ENCODE results near the gene FOCAD.

The FOCAD gene

DNA sequence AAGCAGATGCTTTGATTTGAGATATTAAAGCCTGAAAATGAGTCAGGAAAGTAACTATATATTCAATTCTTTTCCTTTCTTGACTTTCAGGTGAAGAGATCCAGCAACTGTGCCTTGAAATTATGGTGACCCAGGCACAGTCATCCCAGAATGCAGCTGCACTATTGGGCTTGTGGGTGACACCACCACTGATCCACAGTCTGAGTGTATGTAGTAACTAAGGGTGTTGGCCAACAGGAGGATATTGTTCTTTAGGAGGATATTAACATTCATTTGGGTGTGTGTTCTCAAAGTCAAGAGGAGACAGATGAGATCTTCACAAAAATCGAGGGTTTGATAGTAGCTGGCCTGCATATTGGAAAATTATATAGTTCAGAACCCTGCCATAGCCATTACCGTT, 294.2 kb downstream of the FOCAD start:
- no peaks in the 10 kb centered on the region for H3K9me3 ChIP-seq (ENCODE audit: low read depth, low read length)
- H3K36me3 ChIP-seq (ENCODE audit: insufficient read depth, low read length) = peaks cover 17% of the 10 kb centered on the region
- no peak overlapping the region for H3K9ac ChIP-seq (ENCODE audit: insufficient read length)
- H3K4me3 ChIP-seq = no peak overlapping the region
- DNase-seq (ENCODE audit: low read depth, low spot score) = no peak
- no peak overlapping the region for H3K27ac ChIP-seq
- no peak for TF ChIP-seq POLR2AphosphoS5 (IDR thresholded peaks at IDR 0.05; ENCODE audit: borderline replicate concordance, low read depth, low read length)
- TF ChIP-seq EZH2 (IDR thresholded peaks at IDR 0.05) = no peak
- no peak for TF ChIP-seq FOXP2 (optimal IDR thresholded peaks at IDR 0.05; ENCODE audit: control extremely low read depth, extremely low read length, insufficient read depth)

DNA sequence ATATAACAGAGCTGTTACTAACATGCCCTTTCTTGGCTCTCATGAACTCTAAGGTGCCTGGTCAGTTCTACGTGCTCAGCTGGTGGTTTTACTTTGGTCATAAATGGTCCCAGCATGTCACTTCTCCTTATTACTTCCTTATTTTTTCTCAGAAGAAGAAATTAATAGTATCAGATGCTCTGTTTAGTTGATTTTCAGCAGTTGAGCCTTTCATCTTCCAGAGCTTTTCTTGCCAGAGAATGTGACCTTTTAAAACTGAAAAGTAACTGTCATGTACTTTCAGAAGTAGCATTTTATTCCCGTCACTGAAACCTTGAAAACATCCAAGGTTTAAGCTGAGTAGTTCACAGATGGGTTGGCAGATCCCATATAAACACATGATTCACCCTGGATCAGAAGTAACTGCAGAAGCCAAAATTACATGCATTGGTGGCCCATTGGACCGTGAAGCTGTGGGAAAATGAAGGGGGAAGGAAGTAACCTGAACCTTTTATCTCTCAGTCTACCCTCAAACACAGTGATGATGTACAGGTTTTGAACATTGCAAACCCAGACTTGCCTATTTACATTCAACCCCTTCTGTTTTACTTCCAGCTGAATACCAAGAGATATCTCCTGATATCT, 296.9 kb downstream of the FOCAD start:
- Histone ChIP-seq H3K36me3 (ENCODE audit: insufficient read depth, low read length) (peaks cover 17% of the 10 kb centered on the region), H3K27ac (no peak overlapping the region), H3K9me3 (ENCODE audit: low read depth, low read length) (no peaks in the 10 kb centered on the region), H3K9ac (ENCODE audit: insufficient read length) (no peak overlapping the region), H3K4me3 (no peak overlapping the region)
- no peak for DNase-seq (ENCODE audit: low read depth, low spot score)
- TF ChIP-seq FOXP2 (optimal IDR thresholded peaks at IDR 0.05; ENCODE audit: control extremely low read depth, extremely low read length, insufficient read depth) (no peak), POLR2AphosphoS5 (IDR thresholded peaks at IDR 0.05; ENCODE audit: borderline replicate concordance, low read depth, low read length) (no peak), EZH2 (IDR thresholded peaks at IDR 0.05) (no peak)

DNA sequence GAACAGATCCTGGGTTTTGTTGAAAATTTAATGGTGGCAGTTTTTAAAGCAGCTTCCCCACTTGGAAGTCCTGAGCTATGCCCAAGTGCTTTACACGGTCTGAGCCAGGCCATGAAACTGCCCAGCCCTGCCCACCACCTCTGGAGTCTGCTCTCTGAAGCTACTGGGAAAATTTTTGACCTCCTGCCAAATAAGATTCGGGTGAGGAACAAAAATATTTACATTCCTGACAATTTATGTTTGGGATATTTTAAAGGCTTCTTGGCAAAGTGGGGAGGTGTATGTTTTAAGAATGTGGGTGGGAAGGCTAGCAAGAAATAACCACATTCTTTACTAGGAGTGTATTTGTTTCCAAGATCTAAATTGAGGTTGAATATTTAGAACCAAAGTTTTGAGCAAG, 297.4 kb downstream of the FOCAD start:
- peaks cover 17% of the 10 kb centered on the region for H3K36me3 ChIP-seq (ENCODE audit: insufficient read depth, low read length)
- H3K4me3 ChIP-seq = no peak overlapping the region
- TF ChIP-seq EZH2 (IDR thresholded peaks at IDR 0.05) (no peak), POLR2AphosphoS5 (IDR thresholded peaks at IDR 0.05; ENCODE audit: borderline replicate concordance, low read depth, low read length) (no peak), FOXP2 (optimal IDR thresholded peaks at IDR 0.05; ENCODE audit: control extremely low read depth, extremely low read length, insufficient read depth) (no peak)
- no peak overlapping the region for H3K27ac ChIP-seq
- H3K9me3 ChIP-seq (ENCODE audit: low read depth, low read length) = no peaks in the 10 kb centered on the region
- no peak overlapping the region for H3K9ac ChIP-seq (ENCODE audit: insufficient read length)
- DNase-seq (ENCODE audit: low read depth, low spot score) = no peak

DNA sequence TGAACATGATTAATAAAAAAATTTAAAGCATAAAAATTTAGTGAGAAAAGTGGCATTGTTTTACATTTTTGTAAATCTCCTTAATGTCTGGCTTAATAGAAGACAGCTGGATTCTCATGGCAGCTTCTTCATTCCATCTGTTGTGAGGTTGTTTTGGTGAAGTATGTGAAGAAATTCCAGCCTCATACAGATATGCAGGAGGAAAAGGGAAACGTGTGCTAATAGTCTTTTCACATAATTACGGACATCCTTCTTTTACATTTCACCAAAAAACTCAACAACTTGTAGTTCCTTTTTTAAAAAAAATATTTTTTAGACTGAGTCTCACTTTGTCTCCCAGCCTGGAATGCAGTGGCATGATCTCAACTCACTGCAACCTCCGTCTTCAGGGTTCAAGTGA, 300.4 kb downstream of the FOCAD start:
- TF ChIP-seq FOXP2 (optimal IDR thresholded peaks at IDR 0.05; ENCODE audit: control extremely low read depth, extremely low read length, insufficient read depth) (no peak), POLR2AphosphoS5 (IDR thresholded peaks at IDR 0.05; ENCODE audit: borderline replicate concordance, low read depth, low read length) (no peak), EZH2 (IDR thresholded peaks at IDR 0.05) (no peak)
- no peak overlapping the region for H3K9ac ChIP-seq (ENCODE audit: insufficient read length)

DNA sequence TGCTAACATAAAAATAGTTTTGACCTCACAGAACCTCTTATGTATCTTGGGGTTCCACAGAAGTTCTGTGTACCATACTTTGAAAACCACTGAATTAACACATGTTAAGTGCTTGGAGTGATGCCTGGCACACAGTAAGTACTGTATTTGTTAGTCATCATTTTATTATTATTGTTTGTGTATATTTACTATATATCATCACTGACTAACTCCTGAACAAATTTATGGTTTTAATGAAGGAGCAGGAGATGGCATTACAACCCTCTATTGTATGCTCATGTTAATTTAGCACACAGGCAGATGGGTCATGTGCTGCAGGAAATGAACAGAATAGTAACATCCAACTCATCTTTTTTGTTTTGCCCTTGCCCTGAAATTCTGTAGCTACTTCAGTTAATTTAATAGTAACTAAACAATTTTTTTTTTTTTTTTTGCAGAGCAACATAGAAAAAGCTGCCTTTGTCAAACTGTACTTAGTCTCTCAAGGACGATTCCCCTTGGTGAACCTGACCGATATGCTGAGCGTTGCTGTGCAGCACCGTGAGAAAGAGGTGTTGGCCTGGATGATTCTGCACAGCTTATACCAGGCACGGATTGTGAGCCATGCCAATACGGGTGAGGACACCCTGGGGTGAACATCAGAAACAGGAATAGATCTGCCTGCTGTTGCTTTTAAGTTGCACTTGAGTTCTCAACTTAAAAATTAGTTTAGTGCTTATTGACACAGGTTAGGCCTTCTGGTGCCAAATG, 302.0 kb downstream of the FOCAD start:
- Histone ChIP-seq H3K9ac (ENCODE audit: insufficient read length) (no peak overlapping the region), H3K36me3 (ENCODE audit: insufficient read depth, low read length) (peaks cover 24% of the 10 kb centered on the region), H3K27ac (no peak overlapping the region), H3K9me3 (ENCODE audit: low read depth, low read length) (no peaks in the 10 kb centered on the region), H3K4me3 (no peak overlapping the region)
- TF ChIP-seq EZH2 (IDR thresholded peaks at IDR 0.05) (no peak), FOXP2 (optimal IDR thresholded peaks at IDR 0.05; ENCODE audit: control extremely low read depth, extremely low read length, insufficient read depth) (no peak), POLR2AphosphoS5 (IDR thresholded peaks at IDR 0.05; ENCODE audit: borderline replicate concordance, low read depth, low read length) (no peak)
- no peak for DNase-seq (ENCODE audit: low read depth, low spot score)

More for the DNA sequence above, 300.4 kb downstream of the FOCAD start:
- DNase-seq (ENCODE audit: low read depth, low spot score) = no peak
- Histone ChIP-seq H3K36me3 (ENCODE audit: insufficient read depth, low read length) (peaks cover 14% of the 10 kb centered on the region), H3K27ac (no peak overlapping the region), H3K4me3 (no peak overlapping the region), H3K9me3 (ENCODE audit: low read depth, low read length) (no peaks in the 10 kb centered on the region)

DNA sequence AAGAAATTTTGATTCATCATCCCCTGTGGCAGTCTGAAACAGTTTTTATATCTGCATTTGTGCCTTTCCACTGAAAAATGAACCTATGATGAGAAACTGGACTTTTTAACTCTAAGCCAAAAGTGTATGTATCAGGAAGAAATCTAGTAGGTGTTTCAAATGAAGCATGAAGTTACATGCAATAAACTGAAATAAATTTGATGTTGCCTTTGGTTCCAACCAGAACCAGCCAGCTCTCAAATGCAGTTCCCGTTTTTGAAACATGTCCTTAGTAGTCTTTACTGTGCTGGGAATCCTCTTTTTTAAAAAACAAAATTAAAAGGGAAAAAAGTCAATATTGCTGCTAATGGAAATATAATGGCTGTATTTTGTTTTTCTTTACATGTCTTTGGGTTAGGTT, 303.5 kb downstream of the FOCAD start:
- Histone ChIP-seq H3K9me3 (ENCODE audit: low read depth, low read length) (no peaks in the 10 kb centered on the region), H3K9ac (ENCODE audit: insufficient read length) (no peak overlapping the region), H3K27ac (no peak overlapping the region), H3K36me3 (ENCODE audit: insufficient read depth, low read length) (peaks cover 22% of the 10 kb centered on the region), H3K4me3 (no peak overlapping the region)
- DNase-seq (ENCODE audit: low read depth, low spot score) = no peak
- no peak for TF ChIP-seq FOXP2 (optimal IDR thresholded peaks at IDR 0.05; ENCODE audit: control extremely low read depth, extremely low read length, insufficient read depth)
- TF ChIP-seq EZH2 (IDR thresholded peaks at IDR 0.05) = no peak
- TF ChIP-seq POLR2AphosphoS5 (IDR thresholded peaks at IDR 0.05; ENCODE audit: borderline replicate concordance, low read depth, low read length) = no peak

DNA sequence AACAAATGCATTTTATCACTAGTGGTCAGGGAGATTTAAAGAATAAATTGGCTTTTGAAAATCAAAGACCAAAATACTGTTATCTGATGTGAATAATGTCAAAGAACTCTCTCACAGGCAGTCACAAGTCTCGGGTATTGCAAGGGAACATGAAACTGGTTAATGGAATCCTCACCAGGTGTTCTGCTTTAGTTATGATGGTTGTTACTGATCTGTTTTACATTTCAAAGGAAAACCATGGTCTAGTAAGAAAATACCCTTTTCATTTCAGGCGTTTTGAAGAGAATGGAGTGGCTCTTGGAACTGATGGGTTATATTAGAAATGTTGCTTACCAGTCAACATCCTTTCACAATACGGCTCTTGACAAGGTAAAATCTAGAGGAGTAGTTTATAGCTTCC, 304.0 kb downstream of the FOCAD start:
- no peak for TF ChIP-seq EZH2 (IDR thresholded peaks at IDR 0.05)
- no peak for TF ChIP-seq FOXP2 (optimal IDR thresholded peaks at IDR 0.05; ENCODE audit: control extremely low read depth, extremely low read length, insufficient read depth)
- no peak for TF ChIP-seq POLR2AphosphoS5 (IDR thresholded peaks at IDR 0.05; ENCODE audit: borderline replicate concordance, low read depth, low read length)
- DNase-seq (ENCODE audit: low read depth, low spot score) = no peak
- no peak overlapping the region for H3K9ac ChIP-seq (ENCODE audit: insufficient read length)
- no peaks in the 10 kb centered on the region for H3K9me3 ChIP-seq (ENCODE audit: low read depth, low read length)
- no peak overlapping the region for H3K27ac ChIP-seq
- H3K36me3 ChIP-seq (ENCODE audit: insufficient read depth, low read length) = peaks cover 21% of the 10 kb centered on the region
- no peak overlapping the region for H3K4me3 ChIP-seq

DNA sequence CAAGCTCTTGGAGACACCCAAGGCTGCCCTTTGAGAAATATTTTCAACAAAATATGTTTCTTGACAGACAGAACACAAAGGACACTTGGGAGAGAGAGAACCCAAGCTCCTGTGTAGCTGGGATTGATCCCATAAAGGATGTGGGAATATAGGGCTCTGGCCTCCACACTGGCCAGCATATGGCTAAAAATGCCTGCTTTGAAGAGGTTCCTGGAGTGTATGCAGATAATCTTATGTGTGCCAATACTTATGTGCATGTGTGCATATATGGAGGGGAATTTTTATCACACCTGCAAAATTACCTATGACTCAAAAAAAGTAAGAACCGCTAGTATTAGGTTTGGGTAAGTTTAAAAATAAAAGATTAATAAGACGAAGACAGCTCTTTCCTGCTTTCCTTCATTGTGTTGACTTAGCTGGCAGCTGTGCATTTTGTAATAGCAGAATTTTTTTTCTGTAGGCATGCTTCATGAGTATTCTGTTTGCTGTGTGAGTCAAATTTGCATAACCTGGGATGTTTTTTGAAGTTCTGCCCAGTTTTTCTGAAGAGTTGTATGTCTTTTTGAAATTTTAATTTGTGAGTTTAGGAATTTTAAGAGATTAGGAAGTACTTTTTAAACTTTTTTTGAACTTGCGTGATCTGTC, 304.7 kb downstream of the FOCAD start:
- Histone ChIP-seq H3K4me3 (no peak overlapping the region), H3K36me3 (ENCODE audit: insufficient read depth, low read length) (peaks cover 24% of the 10 kb centered on the region), H3K27ac (peak overlapping the region; percentile 26; the same call in 1 of the 2 replicates), H3K9ac (ENCODE audit: insufficient read length) (no peak overlapping the region), H3K9me3 (ENCODE audit: low read depth, low read length) (no peaks in the 10 kb centered on the region)
- TF ChIP-seq POLR2AphosphoS5 (IDR thresholded peaks at IDR 0.05; ENCODE audit: borderline replicate concordance, low read depth, low read length) (no peak), EZH2 (IDR thresholded peaks at IDR 0.05) (no peak), FOXP2 (optimal IDR thresholded peaks at IDR 0.05; ENCODE audit: control extremely low read depth, extremely low read length, insufficient read depth) (no peak)
- DNase-seq (ENCODE audit: low read depth, low spot score) = no peak
